GM23248 (cell line): ENCODE results near the gene REPS2. TPM values are rescaled to one million over a fixed set of nuclear protein-coding genes. Genes with fewer than 3 reads are reported as not detected.

Source experiments
- DNase-seq: peaks from one replicate; pipeline ENCODE4 v3.0.0-alpha.2; 2015
- H2AFZ ChIP-seq: fragments of 200-600 bp; sonication (generic); 2 replicates; pipeline ENCODE4 v1.6.1; 2016; ENCODE audit warnings: antibody characterized with exemption
- H3F3A ChIP-seq: fragments of 200-600 bp; sonication (generic); 2 replicates; pipeline ENCODE4 v1.6.1; 2016; ENCODE audit warnings: mild to moderate bottlenecking, antibody characterized with exemption, mixed run types; ENCODE audit not compliant: insufficient read depth
- H3K27ac ChIP-seq: fragments of 200-600 bp; sonication (generic); 2 replicates; pipeline ENCODE4 v1.5.1; 2016; ENCODE audit warnings: mild to moderate bottlenecking
- H3K27me3 ChIP-seq: fragments of 200-600 bp; sonication (generic); replicated peaks from 2 replicates; pipeline ENCODE4 v1.6.1; 2016; ENCODE audit warnings: mild to moderate bottlenecking; ENCODE audit not compliant: insufficient read depth
- H3K36me3 ChIP-seq: fragments of 200-600 bp; sonication (generic); 2 replicates; pipeline ENCODE4 v1.6.1; 2016; ENCODE audit warnings: low read depth, mild to moderate bottlenecking
- H3K4me1 ChIP-seq: fragments of 200-600 bp; sonication (generic); 2 replicates; pipeline ENCODE4 v1.6.1; 2016; ENCODE audit warnings: mild to moderate bottlenecking; ENCODE audit not compliant: insufficient read depth
- H3K4me2 ChIP-seq: fragments of 200-600 bp; sonication (generic); one replicate; pipeline ENCODE4 v1.6.1; 2016; ENCODE audit warnings: mild to moderate bottlenecking; ENCODE audit not compliant: unreplicated experiment
- H3K4me3 ChIP-seq: fragments of 200-600 bp; sonication (generic); 2 replicates; pipeline ENCODE4 v1.5.1; 2016; ENCODE audit warnings: mild to moderate bottlenecking
- H3K79me2 ChIP-seq: fragments of 200-600 bp; sonication (generic); 2 replicates; pipeline ENCODE4 v1.6.1; 2016; ENCODE audit warnings: mild to moderate bottlenecking; ENCODE audit not compliant: insufficient read depth
- H3K9ac ChIP-seq: fragments of 200-600 bp; sonication (generic); 2 replicates; pipeline ENCODE4 v1.6.1; 2016; ENCODE audit warnings: mild to moderate bottlenecking
- H3K9me2 ChIP-seq: fragments of 200-600 bp; sonication (generic); 2 replicates; pipeline ENCODE4 v1.6.1; 2016; ENCODE audit warnings: mixed run types, mild to moderate bottlenecking, moderate library complexity; ENCODE audit not compliant: insufficient read depth
- H3K9me3 ChIP-seq: fragments of 200-600 bp; sonication (generic); one replicate; pipeline ENCODE4 v1.6.1; 2017; ENCODE audit warnings: low read depth
- H4K20me1 ChIP-seq: fragments of 200-600 bp; sonication (generic); 2 replicates; pipeline ENCODE4 v1.6.0; 2016; ENCODE audit not compliant: insufficient read depth
- EZH2 ChIP-seq: fragments of 200-600 bp; sonication (generic); IDR thresholded peaks from 2 replicates; pipeline ENCODE4 v1.6.1; 2018; ENCODE audit warnings: antibody characterized with exemption, mild to moderate bottlenecking; ENCODE audit not compliant: insufficient read depth, poor library complexity, severe bottlenecking
- EZH2phosphoT487 ChIP-seq: fragments of 200-600 bp; sonication (generic); IDR thresholded peaks from 2 replicates; pipeline ENCODE4 v1.6.1; 2018; ENCODE audit warnings: antibody characterized with exemption, moderate library complexity, mild to moderate bottlenecking, low read depth; ENCODE audit not compliant: insufficient read depth
- WGBS, 2 experiments: methylation state at CpG; one replicate each; pipeline ENCODE4 v1.1.6; 2015 to 2017; ENCODE audit warnings: low lambda C conversion rate in 2 of 2, low coverage in 1 of 2; ENCODE audit errors: missing lambda C conversion rate in 2 of 2; 5-methylcytosine and 5-hydroxymethylcytosine counted together
- in situ Hi-C: fragments of 300-500 bp; cut with MboI; formaldehyde crosslinking; loops from 2 replicates; pipeline ENCODE4 v1.15.0; 2020
- polyA plus RNA-seq: library from polyadenylated mRNA; unstranded; fragments of >200 nt; fragmentation: Nextera tagmentation; extraction: Ambion mirVana; gene quantifications from 2 replicates; pipeline ENCODE4 v1.2.1, GENCODE V29; 2016
- total RNA-seq: library from RNA; depleted of rRNA; stranded (reverse); fragments of >200 nt; shearing (Covaris generic); gene quantifications from 2 replicates; pipeline ENCODE4 v1.2.3, GENCODE V29; 2014

REPS2 gene
- total and polyA plus RNA-seq, 2 experiments from 2014 or later = 0.03 to 0.11 TPM

- no peaks in the 10 kb centered on the region for H3K27me3 ChIP-seq
- H3K79me2 ChIP-seq = no peaks in the 10 kb centered on the region
- H3K4me3 ChIP-seq = no peak overlapping the region
- H3K4me2 ChIP-seq = no peak overlapping the region
- H3K36me3 ChIP-seq = no peaks in the 10 kb centered on the region
- H3K9ac ChIP-seq = no peak overlapping the region
- no peak overlapping the region for H3K27ac ChIP-seq
- H2AFZ ChIP-seq = no peak overlapping the region
- H3K9me2 ChIP-seq = no peaks in the 10 kb centered on the region
- H3K9me3 ChIP-seq = no peaks in the 10 kb centered on the region
- in situ Hi-C loops = no loop called here
- no peaks in the 10 kb centered on the region for H4K20me1 ChIP-seq
- WGBS, 2 experiments = 13 to 17% methylated on average over 1 of the region's 1 CpG
- H3K4me1 ChIP-seq = no peaks in the 10 kb centered on the region
- TF ChIP-seq EZH2phosphoT487 (no peak), EZH2 (no peak)
- H3F3A ChIP-seq = no peaks in the 10 kb centered on the region
- no peak for DNase-seq
Measured at GRCh38 chrX:16983051-16983450, 36.6 kb downstream of the REPS2 start.

- 54 to 60% methylated on average over 3 of the region's 3 CpGs for WGBS, 2 experiments
- H3K79me2 ChIP-seq = no peaks in the 10 kb centered on the region
- no peak overlapping the region for H3K9ac ChIP-seq
- H3K4me3 ChIP-seq = no peak overlapping the region
- TF ChIP-seq EZH2 (no peak), EZH2phosphoT487 (no peak)
- H3F3A ChIP-seq = no peaks in the 10 kb centered on the region
- H3K36me3 ChIP-seq = no peaks in the 10 kb centered on the region
- H3K9me3 ChIP-seq = no peaks in the 10 kb centered on the region
- no peak overlapping the region for H2AFZ ChIP-seq
- no peaks in the 10 kb centered on the region for H3K9me2 ChIP-seq
- no peaks in the 10 kb centered on the region for H4K20me1 ChIP-seq
- no peak overlapping the region for H3K27ac ChIP-seq
- no peak for DNase-seq
- in situ Hi-C loops = no loop called here
- no peaks in the 10 kb centered on the region for H3K4me1 ChIP-seq
- H3K4me2 ChIP-seq = no peak overlapping the region
- no peaks in the 10 kb centered on the region for H3K27me3 ChIP-seq
Measured at GRCh38 chrX:16985286-16985685, 38.8 kb downstream of the REPS2 start.

GRCh38 chrX:16986169-16986568 is 39.7 kb downstream of the REPS2 start:
- Histone ChIP-seq H3K27ac (no peak overlapping the region), H3K36me3 (no peaks in the 10 kb centered on the region), H3K9me3 (no peaks in the 10 kb centered on the region), H3K4me1 (no peaks in the 10 kb centered on the region), H3K27me3 (no peaks in the 10 kb centered on the region), H3K79me2 (no peaks in the 10 kb centered on the region), H3K9ac (no peak overlapping the region), H4K20me1 (no peaks in the 10 kb centered on the region), H3K4me2 (no peak overlapping the region), H3F3A (no peaks in the 10 kb centered on the region), H3K4me3 (no peak overlapping the region), H2AFZ (no peak overlapping the region), H3K9me2 (no peaks in the 10 kb centered on the region)
- DNase-seq = no peak
- TF ChIP-seq EZH2phosphoT487 (no peak), EZH2 (no peak)
- WGBS, 2 experiments = 67 to 72% methylated on average over 2 of the region's 2 CpGs
- in situ Hi-C loops = no loop called here

DNA sequence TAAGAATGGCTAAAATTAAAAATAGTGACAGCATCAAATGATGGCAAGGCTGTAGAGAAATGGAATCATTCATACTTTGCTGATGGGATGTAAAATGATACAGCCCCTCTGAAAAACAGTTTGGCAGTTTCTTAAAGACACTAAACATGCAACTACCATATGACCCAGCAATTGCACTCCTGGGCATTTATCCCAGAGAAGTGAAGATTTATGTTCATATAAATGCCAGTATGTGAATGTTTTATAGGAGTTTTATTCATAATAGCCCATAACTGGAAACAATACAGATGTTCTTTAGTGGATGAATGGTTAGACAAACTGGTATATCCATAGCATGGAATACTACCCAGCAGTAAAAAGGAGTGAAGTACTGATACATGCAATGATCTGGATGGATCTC is 43.3 kb downstream of the REPS2 start:
- Histone ChIP-seq H3K27me3 (no peaks in the 10 kb centered on the region), H3K4me1 (no peaks in the 10 kb centered on the region), H3K9me2 (no peaks in the 10 kb centered on the region), H3K9ac (no peak overlapping the region), H3K9me3 (no peaks in the 10 kb centered on the region), H2AFZ (no peak overlapping the region), H4K20me1 (no peaks in the 10 kb centered on the region), H3F3A (no peaks in the 10 kb centered on the region), H3K36me3 (no peaks in the 10 kb centered on the region), H3K27ac (no peak overlapping the region), H3K4me2 (no peak overlapping the region), H3K79me2 (no peaks in the 10 kb centered on the region), H3K4me3 (no peak overlapping the region)
- in situ Hi-C loops = no loop called here
- TF ChIP-seq EZH2phosphoT487 (no peak), EZH2 (no peak)
- no peak for DNase-seq

DNA sequence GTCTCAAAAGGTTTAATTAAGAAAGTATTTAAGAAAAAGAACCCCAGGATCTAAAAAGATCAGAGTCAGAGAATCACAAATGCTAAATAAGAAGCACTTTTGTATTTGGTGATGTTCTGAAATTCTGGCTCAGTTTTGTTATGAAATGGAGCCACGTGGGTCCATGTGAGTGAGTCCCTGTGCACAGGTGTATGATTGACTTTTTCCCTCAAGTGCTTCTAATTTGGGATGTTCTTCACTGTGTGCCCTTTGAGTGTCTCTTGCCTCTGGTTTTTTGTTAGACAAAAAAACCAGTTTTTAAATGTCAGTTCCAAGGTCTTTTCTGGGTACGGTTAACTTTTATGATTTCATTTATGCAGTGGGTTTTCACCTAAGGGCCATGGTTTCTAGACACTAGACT is 44.4 kb downstream of the REPS2 start:
- Histone ChIP-seq H3K9ac (no peak overlapping the region), H3K4me2 (no peak overlapping the region), H3K9me2 (no peaks in the 10 kb centered on the region), H3K27ac (no peak overlapping the region), H3K4me3 (no peak overlapping the region), H3K79me2 (no peaks in the 10 kb centered on the region), H3K36me3 (no peaks in the 10 kb centered on the region), H4K20me1 (no peaks in the 10 kb centered on the region), H2AFZ (no peak overlapping the region), H3K27me3 (no peaks in the 10 kb centered on the region), H3F3A (no peaks in the 10 kb centered on the region), H3K9me3 (no peaks in the 10 kb centered on the region), H3K4me1 (no peaks in the 10 kb centered on the region)
- in situ Hi-C loops = no loop called here
- WGBS, 2 experiments = 38% methylated on average over 2 of the region's 2 CpGs
- no peak for DNase-seq
- TF ChIP-seq EZH2 (no peak), EZH2phosphoT487 (no peak)
